ENCODE data around the gene SLC39A3.

- TF ChIP-seq ZNF274 (IDR thresholded peaks at IDR 0.05; ENCODE audit: low read depth, low read length) (no peak), YY1 (IDR thresholded peaks at IDR 0.05; ENCODE audit: insufficient read depth, insufficient read length) (no peak), SUZ12 (IDR thresholded peaks at IDR 0.05; ENCODE audit: extremely low read depth, insufficient read depth, insufficient read length) (no peak)
These were observed 40.2 kb downstream of the SLC39A3 start for GRCh38 chr19:2699413-2700140.

Data from NT2/D1 (cell line).